Epithelial cell of prostate (primary cell): ENCODE results near the gene FSTL4.

ENCODE experiments used
- DNase-seq: peaks from one replicate; pipeline ENCODE4 v3.0.0-alpha.2; 2011; ENCODE audit warnings: low read depth, low spot score
- H3K27ac ChIP-seq: fragments of 450-650 bp; 2 replicates; pipeline ENCODE4 v1.5.1; 2017; ENCODE audit warnings: mild to moderate bottlenecking

The FSTL4 gene

GRCh38 chr5:133260715-133261114 is 351.6 kb downstream of the FSTL4 start:
- no peak for DNase-seq
- no peak overlapping the region for H3K27ac ChIP-seq

- no peak overlapping the region for H3K27ac ChIP-seq
- no peak for DNase-seq
Measured at GRCh38 chr5:133259199-133259997, 352.9 kb downstream of the FSTL4 start.

- no peak for DNase-seq
- no peak overlapping the region for H3K27ac ChIP-seq
Measured at GRCh38 chr5:133257977-133258376, 354.4 kb downstream of the FSTL4 start.

- H3K27ac ChIP-seq: no peak overlapping the region
- DNase-seq: no peak
Measured at GRCh38 chr5:133256276-133256675, 356.1 kb downstream of the FSTL4 start.

DNA sequence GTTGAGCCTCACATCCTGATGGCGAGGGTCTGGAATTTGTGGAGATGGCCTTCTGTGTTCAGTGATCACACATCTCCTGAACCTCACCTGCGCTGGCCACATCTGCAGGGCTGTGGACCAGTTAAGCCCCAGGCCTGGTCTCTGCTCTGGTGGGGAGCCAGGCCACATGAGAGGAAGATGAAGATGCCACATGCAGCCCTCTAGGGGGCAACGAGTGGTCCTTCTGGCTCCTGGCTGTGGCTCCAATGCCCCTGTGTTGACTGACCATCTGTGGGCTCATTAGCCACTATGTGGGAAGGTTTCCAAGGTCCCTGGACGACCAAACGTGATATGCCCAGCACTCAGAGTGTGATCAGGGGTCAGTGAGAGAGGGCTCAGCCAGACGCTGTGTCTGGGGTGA is 357.5 kb downstream of the FSTL4 start:
- H3K27ac ChIP-seq: no peak overlapping the region
- no peak for DNase-seq

DNA sequence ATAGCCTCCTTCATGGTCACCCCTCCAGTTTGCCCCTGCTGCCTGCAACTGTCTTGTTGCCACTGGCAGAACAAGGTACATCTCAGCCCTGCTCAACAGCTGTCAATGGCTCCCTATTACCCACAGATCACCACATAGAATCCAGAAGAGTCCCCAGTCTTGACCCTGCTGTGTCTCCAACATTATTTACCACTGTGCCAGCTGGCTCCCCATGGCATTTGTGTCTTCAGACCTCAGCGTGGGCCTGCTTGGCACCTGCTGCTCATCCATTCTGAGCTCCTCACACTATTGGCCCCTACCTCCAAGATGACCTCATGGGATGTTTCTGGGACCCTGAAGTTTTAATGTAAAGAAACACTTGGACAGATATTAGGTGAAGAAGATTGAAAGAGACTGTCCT is 358.7 kb downstream of the FSTL4 start:
- DNase-seq: no peak
- no peak overlapping the region for H3K27ac ChIP-seq

- DNase-seq: no peak
- no peak overlapping the region for H3K27ac ChIP-seq
Measured at GRCh38 chr5:133253070-133253469, 359.3 kb downstream of the FSTL4 start.

GRCh38 chr5:133252133-133252480 is 360.2 kb downstream of the FSTL4 start:
- DNase-seq: no peak
- no peak overlapping the region for H3K27ac ChIP-seq

DNA sequence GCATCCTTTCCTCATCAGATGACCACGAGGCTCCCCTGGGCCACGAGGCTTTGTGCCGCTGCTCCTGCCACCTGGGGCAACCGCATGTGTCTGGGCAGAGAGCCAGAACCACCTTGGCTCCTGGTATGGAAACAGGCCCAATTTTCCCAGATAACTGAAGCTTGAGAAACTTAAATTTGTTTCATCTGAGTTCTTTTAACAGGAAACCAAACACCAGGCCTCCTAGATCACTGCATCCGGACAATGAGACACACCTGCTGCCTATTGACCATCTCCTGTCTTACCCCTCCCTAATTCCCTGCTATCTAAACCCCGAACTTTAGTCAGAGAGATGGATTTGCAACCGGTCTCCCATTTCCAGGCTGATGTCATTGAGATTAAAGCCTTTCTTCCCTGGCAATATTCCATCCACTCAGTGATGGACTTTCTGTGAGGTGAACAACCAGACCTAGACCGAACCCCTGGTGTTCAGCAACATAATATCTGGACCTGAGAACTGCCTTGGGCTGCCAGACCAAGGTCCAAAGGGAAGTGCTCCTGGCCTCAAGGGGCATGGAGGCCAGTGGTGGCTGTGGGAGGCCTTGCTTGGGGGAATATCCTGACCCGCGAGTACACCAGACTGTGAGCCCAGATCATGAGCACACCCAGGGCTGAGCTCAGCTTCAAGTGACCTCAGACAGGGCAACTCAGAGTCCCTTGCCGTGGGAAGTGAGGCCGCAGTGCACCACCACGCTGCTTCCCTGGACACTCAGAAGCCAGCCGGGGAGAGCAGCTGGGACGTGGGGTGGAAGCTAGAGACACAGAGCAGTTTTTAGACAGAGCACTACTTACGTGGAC is 360.8 kb downstream of the FSTL4 start:
- no peak overlapping the region for H3K27ac ChIP-seq
- DNase-seq: no peak

DNA sequence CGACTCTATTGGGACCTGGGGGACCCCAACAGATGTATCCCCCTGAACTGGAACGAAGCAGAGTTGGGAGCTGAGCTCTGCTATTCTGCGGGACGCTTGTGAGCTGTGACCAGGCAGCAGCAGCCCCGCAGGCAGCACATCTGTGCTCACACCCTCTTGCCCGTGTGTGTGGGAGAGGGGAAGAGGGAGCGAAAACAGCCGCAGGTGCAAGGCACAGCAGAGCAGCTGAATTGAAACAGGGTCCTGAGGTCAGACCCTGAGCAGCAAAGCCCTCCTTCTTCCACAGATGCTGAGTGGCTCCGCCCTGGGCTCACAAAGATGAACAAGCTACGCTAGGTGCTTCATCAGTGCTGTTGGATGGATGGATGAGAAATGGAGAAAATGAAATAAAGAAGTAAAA is 361.8 kb downstream of the FSTL4 start:
- no peak for DNase-seq
- H3K27ac ChIP-seq: no peak overlapping the region

DNA sequence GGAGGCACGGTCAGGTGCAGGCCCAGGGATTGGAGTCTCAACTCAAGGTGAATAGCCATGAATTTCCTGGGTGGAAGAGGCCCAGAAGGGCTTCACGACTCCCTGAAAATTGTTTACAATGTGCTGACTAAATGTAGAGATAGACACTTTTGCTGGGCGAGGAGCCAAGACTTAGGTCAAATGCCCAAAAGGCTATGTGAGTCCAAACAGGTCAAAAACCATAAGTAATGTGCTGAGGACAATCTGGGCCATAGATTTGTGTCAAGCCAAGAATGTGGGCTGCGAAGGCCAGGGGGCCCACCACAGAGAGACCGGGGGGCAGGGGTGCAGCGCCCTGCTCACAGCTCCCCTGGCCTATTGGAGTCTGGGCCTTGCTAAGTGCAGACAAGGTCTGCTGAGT is 362.7 kb downstream of the FSTL4 start:
- DNase-seq: no peak
- H3K27ac ChIP-seq: no peak overlapping the region

- H3K27ac ChIP-seq: no peak overlapping the region
- DNase-seq: no peak
Measured at GRCh38 chr5:133247881-133248624, 364.3 kb downstream of the FSTL4 start.

DNA sequence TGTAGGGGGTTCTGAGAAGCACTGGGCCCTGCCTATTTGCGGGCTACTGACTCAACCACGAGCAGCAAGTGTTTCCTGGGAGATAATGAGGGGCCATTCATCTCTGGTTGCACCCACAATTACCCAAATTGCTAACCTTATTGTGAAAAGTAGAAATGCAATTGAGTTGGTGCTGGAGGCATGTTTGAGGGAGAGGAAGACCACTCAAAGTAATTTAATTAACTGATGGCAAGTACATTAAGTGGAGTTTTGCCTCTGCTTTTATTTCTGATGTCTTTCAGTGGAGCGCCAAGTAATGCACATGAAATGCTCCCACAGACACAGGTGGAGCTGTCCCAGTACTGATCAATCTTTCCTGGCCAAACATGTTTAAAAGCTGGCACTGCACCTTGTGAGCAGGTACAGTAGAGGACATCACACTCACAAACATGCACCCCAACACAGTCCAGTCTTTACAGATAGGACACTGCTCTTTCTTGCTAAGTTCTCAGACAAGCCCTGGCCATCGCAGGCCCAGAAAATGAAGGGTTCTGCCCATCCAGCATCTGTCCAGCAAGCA is 365.1 kb downstream of the FSTL4 start:
- no peak overlapping the region for H3K27ac ChIP-seq
- no peak for DNase-seq

DNA sequence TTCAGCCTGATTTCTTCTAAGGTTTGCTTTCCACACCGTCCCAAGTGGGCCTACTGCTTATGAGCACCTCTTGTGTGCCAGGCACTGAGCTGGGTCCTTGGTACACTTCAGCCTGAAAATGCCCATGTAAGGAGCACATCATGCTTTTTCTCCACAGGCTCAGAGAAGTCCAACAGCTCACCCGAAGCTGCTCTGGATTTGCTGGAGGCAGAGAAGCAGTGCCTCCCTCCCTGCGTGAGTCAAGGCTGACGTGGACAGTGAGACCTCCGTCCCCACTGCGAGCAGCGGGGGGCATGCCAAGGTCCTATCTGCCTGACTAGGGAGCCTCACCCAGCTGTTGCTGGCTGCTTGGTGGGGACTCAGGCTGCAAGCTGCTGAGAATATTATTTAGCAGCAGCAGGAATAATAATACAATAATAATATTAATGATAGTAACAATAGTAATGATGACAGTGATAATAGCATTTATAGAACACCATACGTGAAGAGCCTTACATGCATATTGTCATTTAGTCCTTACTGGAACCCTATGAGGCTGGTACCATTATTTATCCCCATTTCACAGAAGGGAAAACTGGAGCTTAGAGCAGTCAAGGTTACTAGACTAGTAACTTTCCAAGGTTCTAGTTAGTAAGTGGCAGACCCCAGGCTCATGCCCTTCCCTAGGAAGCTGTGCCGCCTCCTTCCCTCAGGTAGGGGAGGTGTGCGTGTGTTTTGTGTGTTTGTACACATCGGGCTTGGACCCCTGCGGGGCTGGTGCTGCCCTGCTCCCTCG is 365.8 kb downstream of the FSTL4 start:
- no peak overlapping the region for H3K27ac ChIP-seq
- DNase-seq: no peak

DNA sequence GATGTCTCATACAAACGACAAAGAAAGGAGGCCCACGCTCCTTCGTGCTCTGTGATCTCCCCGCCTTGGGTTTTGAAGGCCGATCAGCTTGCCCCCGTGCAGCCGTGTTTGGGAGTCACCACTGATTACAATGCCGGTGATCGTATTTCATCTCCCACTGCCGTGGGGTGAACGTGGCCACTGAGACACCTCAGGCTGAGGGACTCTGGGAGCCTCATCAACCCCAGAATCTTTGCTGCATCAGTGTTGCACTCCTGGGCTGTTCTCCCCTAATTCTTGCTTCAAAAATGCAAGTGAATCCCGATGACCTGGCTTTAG is 366.3 kb downstream of the FSTL4 start:
- peak overlapping the region; percentile 9 for H3K27ac ChIP-seq
- DNase-seq: no peak

DNA sequence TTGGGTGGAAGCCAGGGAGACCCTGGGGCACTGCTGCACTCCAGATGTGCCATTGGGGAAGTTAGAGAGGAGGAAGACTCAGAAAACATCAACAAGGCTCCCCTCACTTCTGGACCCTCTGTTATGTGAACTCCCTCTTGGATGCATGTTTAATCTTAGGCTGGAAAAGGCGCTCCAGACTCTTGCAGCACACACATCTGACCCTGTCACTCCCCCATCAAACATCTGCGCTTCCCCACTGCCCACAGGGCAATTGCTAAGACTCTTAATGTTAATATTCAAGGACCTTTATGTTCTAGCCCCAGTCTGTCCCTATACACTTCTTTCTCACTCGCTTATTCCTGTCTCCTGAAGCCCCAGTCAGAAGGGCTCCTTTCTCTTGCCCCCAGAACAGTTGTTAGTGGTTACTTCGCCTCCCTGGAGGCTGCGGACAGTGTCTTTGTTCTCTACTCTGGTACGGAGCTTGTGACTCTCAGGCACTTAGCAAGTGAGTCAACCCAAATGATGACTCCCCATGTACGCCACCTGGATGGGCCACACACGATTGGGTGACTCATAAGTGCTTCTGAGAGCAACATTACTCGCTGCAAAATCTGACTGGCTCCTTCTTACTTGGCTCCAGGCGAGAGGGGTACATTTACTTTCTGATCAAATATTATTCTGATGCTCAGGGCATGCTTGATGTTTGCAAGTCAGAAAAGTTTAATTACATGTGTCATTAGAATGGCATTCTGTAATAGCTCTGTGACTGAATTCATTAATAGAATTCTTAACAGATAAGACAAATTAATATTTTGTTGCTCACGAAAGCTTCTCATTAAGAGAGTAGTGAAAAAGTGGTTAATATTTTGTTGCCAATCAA is 366.9 kb downstream of the FSTL4 start:
- peak; percentile 95 for DNase-seq
- H3K27ac ChIP-seq: peak overlapping the region; percentile 9

DNA sequence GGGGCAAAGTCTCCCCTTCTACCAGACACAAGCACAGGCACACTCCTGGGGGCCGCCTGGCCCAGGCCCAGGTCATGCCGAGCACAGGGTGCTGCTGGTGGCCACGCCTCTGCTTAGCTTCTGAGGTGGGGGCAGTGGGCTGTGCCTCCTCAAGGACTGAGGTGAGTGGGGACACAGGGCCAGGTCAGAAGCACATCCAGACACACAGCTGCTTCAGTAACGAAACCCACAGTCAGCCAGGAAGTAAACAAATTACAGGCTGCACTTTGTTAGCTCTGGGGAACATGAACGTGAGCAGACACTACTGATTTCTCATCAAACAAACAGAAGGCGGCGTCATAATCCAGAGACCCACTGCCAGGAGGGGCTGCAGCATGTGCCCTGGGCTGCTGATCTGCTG is 368.1 kb downstream of the FSTL4 start:
- no peak overlapping the region for H3K27ac ChIP-seq
- no peak for DNase-seq

DNA sequence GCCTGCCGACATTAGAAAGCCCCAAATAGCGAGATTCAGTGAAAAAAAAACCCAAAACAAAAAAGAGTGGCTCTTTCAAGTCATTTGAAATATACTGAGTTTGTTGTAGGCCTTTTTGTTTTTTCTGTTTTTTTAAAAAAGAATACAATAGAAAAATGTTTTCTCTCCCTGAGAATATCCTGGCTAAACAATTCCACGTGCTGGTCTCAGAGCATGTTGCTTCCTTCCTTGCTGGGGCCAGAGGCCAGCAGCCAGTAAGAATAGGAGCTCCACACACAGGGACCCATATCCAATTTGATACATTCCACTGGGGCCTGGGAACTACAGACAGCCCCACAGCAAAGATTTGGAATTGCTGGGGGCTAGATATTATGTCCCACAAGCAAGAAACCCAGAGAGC is 369.1 kb downstream of the FSTL4 start:
- no peak for DNase-seq
- H3K27ac ChIP-seq: no peak overlapping the region

DNA sequence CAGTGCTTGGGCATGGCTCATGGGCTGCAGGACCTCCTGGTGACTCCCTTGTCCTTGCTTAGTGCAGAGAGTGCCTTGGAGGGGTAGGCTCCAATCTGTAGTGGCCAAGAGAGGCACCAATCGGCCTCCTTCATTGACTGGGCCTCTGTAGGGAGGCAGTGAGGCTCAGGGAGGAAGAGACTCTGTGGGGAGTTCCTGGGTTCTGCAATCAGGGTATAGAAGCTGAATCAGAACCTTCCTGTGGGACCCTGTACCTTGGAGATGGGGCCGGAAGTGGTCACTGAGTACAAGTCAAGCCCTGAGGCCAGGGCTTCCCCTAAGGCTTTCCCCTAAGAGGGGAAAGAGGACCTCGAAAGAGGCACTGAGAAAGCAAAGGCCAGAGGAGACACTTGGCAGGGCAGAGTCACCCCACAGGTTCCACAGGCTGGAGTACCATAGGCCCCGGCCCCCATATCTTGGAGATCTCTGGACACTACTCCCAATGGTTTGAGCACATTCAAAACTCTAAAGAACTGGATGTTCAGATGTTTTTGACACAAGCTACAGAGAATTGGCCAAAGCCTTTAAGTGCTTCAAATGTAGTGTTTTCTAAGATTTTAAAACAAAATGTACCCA is 370.0 kb downstream of the FSTL4 start:
- DNase-seq: no peak

More for the DNA sequence above, 370.0 kb downstream of the FSTL4 start:
- H3K27ac ChIP-seq: no peak overlapping the region
